ENCODE results near the gene KLHL40. TPM values are rescaled to one million over a fixed set of nuclear protein-coding genes. Genes with fewer than 3 reads are reported as not detected.

Gene KLHL40
- total and polyA plus RNA-seq, 9 of the 15 experiments (the other 6 are each of a cell fraction or from before 2014, with no cell fraction given), result not detected

- no TSS peak for BruUV-seq (replicated peaks)
- Histone ChIP-seq H3K27ac (ENCODE audit: extremely low read depth, low read depth, low read length) (no peak overlapping the region), H3K9me3 (replicated peaks; ENCODE audit: control insufficient read depth, insufficient read depth, low read depth, low read length) (no peaks in the 10 kb centered on the region), H2AFZ (ENCODE audit: low read depth, low read length) (no peak overlapping the region), H3K4me2 (ENCODE audit: insufficient read depth, low read length) (no peak overlapping the region), H3K79me2 (ENCODE audit: control insufficient read depth, insufficient read depth, low read length) (no peaks in the 10 kb centered on the region), H3K36me3 (ENCODE audit: control insufficient read depth, insufficient read depth, low read length) (no peaks in the 10 kb centered on the region), H3K4me3 (no peak overlapping the region), H3K9me1 (ENCODE audit: control insufficient read depth, insufficient read depth, low read length) (peaks cover 5% of the 10 kb centered on the region), H3K27me3 (ENCODE audit: control insufficient read depth in 2 of 2, insufficient read depth in 2 of 2, low read length in 2 of 2) (peaks cover 6 to 44% of the 10 kb centered on the region in 2 experiments), H3K4me1 (replicated peaks in 1 of 2; ENCODE audit: control insufficient read depth in 2 of 2, insufficient read depth in 2 of 2, low read length in 2 of 2) (peaks cover 0 to 14% of the 10 kb centered on the region in 2 experiments; a peak in 1 of 5 replicates), H4K20me1 (replicated peaks; ENCODE audit: control insufficient read depth, insufficient read depth, low read length) (peaks cover 15% of the 10 kb centered on the region), H3K9ac (ENCODE audit: insufficient read depth in 1 of 2, low read depth in 2 of 2, low read length in 2 of 2) (no peak overlapping the region)
- no peak for DNase-seq (ENCODE audit: extremely low read depth in 1 of 4, low spot score in 3 of 4)
- FAIRE-seq, result no peak
- intact Hi-C loops (cut with micrococcal nuclease), result no loop called here
- 1% methylated on average over 9 of the region's 9 CpGs for WGBS (ENCODE audit: insufficient coverage, low coverage, missing lambda C conversion rate)
- CTCF ChIA-PET (ENCODE audit: low intra/inter-chr PET ratio), result no interaction called here
- POLR2A ChIA-PET, result no interaction called here
- TF ChIP-seq ZNF316 (IDR thresholded peaks at IDR 0.05), result peak; percentile 25; the same call in 1 of the 2 replicates
- no peak for TF ChIP-seq ZNF282 (CRISPR knock-in tag; IDR thresholded peaks at IDR 0.05)
- in situ Hi-C loops (cut with MboI), result no loop called here
- no peak for ATAC-seq
Observed at GRCh38 chr3:42698911-42699230, 13.5 kb downstream of the KLHL40 start.

- no peak overlapping the region for H3K4me2 ChIP-seq (ENCODE audit: insufficient read depth, low read length)
- ChIA-PET POLR2A (no interaction called here), CTCF (ENCODE audit: low intra/inter-chr PET ratio) (no interaction called here)
- H4K20me1 ChIP-seq (replicated peaks; ENCODE audit: control insufficient read depth, insufficient read depth, low read length), result peaks cover 16% of the 10 kb centered on the region
- ATAC-seq, result no peak
- 3% methylated on average over 10 of the region's 10 CpGs for WGBS (ENCODE audit: insufficient coverage, low coverage, missing lambda C conversion rate)
- H2AFZ ChIP-seq (ENCODE audit: low read depth, low read length), result no peak overlapping the region
- BruUV-seq (replicated peaks), result no TSS peak
- in situ Hi-C loops (cut with MboI) (no loop called here), intact Hi-C loops (cut with micrococcal nuclease) (no loop called here)
- no peaks in the 10 kb centered on the region for H3K9me3 ChIP-seq (replicated peaks; ENCODE audit: control insufficient read depth, insufficient read depth, low read depth, low read length)
- H3K9me1 ChIP-seq (ENCODE audit: control insufficient read depth, insufficient read depth, low read length), result peaks cover 5% of the 10 kb centered on the region
- no peak overlapping the region for H3K4me3 ChIP-seq
- no peak overlapping the region for H3K27ac ChIP-seq (ENCODE audit: extremely low read depth, low read depth, low read length)
- H3K79me2 ChIP-seq (ENCODE audit: control insufficient read depth, insufficient read depth, low read length), result no peaks in the 10 kb centered on the region
- H3K27me3 ChIP-seq (ENCODE audit: control insufficient read depth in 2 of 2, insufficient read depth in 2 of 2, low read length in 2 of 2), result peaks cover 6 to 43% of the 10 kb centered on the region in 2 experiments
- no peak for FAIRE-seq
- TF ChIP-seq SRSF9 (IDR thresholded peaks at IDR 0.05; ENCODE audit: borderline replicate concordance, low read depth, low read length), result no peak
- TF ChIP-seq XRCC5 (IDR thresholded peaks at IDR 0.05; ENCODE audit: low read depth, low read length), result no peak
- TF ChIP-seq TAL1 (IDR thresholded peaks at IDR 0.05), result no peak
- no peak for TF ChIP-seq ZNF780A (CRISPR knock-in tag; IDR thresholded peaks at IDR 0.05)
- no peak for TF ChIP-seq ZNF561 (CRISPR knock-in tag; conservative IDR thresholded peaks at IDR 0.05)
- DNase-seq (ENCODE audit: extremely low read depth in 1 of 4, low spot score in 3 of 4), result peak in 1 of 4 experiments; percentile 10
- no peak overlapping the region for H3K9ac ChIP-seq (ENCODE audit: insufficient read depth in 1 of 2, low read depth in 2 of 2, low read length in 2 of 2)
- no peaks in the 10 kb centered on the region for H3K36me3 ChIP-seq (ENCODE audit: control insufficient read depth, insufficient read depth, low read length)
- peaks cover 0 to 14% of the 10 kb centered on the region in 2 experiments; a peak in 1 of 5 replicates for H3K4me1 ChIP-seq (replicated peaks in 1 of 2; ENCODE audit: control insufficient read depth in 2 of 2, insufficient read depth in 2 of 2, low read length in 2 of 2)
Observed at GRCh38 chr3:42699511-42699971, 14.2 kb downstream of the KLHL40 start.
